NB4 (cell line): Measurements from ENCODE around the gene EPN2.

Experiments
- DNase-seq: peaks from one replicate; pipeline ENCODE4 v3.0.0; 2010; ENCODE audit warnings: low read depth
- H3K4me3 ChIP-seq: one replicate; pipeline ENCODE4 v1.5.1; 2011; ENCODE audit warnings: mild to moderate bottlenecking, low read depth, low read length, moderate library complexity
- MYC ChIP-seq: IDR thresholded peaks from 2 replicates; pipeline ENCODE4 v1.6.1; 2011; ENCODE audit warnings: low read depth, low read length
- POLR2A ChIP-seq: IDR thresholded peaks from 2 replicates; pipeline ENCODE4 v1.6.1; 2011; ENCODE audit warnings: mild to moderate bottlenecking; ENCODE audit not compliant: insufficient read length; ENCODE audit errors: extremely low read depth
- TF ChIP-seq, protein P1 (sequence below): IDR thresholded peaks from one replicate; pipeline ENCODE4 v1.5.1; 2012; ENCODE audit warnings: low read depth, low read length
- TF ChIP-seq, protein P2 (sequence below): IDR thresholded peaks from 2 replicates; pipeline ENCODE4 v1.6.1; 2011; ENCODE audit warnings: low read depth, low read length

Gene EPN2

DNA sequence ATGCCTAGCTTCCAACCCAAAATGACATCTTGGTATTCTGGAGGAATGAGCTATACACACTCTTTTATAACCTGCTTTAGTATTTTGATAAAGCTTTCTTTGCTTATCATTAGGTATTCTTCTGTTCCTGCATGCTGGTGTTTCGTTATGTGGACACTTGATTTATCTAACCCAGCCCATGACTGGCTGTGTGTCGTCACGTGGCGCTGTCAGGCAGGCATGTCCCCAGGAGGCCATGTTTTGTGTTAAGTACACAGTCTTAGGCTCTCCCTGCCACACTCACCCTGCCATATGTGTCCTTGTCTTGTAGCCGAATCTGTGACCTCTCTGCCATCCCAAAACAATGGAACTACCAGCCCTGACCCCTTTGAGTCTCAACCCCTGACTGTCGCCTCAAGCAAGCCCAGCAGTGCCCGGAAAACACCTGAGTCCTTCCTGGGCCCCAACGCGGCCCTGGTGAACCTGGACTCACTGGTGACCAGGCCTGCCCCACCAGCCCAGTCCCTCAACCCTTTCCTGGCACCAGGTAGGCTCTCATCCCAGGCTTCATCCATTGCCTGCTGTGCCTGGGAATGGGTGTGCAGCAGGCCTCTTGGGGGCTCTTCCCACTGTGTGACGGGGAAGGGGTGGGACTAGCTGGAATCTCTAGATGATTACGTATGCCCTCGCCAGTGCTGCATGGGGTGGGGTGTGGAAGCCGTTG is 94.5 kb downstream of the EPN2 start:
- H3K4me3 ChIP-seq: no peak overlapping the region
- no peak for DNase-seq
- TF ChIP-seq, protein P1, sequence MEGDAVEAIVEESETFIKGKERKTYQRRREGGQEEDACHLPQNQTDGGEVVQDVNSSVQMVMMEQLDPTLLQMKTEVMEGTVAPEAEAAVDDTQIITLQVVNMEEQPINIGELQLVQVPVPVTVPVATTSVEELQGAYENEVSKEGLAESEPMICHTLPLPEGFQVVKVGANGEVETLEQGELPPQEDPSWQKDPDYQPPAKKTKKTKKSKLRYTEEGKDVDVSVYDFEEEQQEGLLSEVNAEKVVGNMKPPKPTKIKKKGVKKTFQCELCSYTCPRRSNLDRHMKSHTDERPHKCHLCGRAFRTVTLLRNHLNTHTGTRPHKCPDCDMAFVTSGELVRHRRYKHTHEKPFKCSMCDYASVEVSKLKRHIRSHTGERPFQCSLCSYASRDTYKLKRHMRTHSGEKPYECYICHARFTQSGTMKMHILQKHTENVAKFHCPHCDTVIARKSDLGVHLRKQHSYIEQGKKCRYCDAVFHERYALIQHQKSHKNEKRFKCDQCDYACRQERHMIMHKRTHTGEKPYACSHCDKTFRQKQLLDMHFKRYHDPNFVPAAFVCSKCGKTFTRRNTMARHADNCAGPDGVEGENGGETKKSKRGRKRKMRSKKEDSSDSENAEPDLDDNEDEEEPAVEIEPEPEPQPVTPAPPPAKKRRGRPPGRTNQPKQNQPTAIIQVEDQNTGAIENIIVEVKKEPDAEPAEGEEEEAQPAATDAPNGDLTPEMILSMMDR: no peak
- TF ChIP-seq, protein P2, sequence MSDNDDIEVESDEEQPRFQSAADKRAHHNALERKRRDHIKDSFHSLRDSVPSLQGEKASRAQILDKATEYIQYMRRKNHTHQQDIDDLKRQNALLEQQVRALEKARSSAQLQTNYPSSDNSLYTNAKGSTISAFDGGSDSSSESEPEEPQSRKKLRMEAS: no peak
- TF ChIP-seq POLR2A: no peak
- TF ChIP-seq MYC: no peak

DNA sequence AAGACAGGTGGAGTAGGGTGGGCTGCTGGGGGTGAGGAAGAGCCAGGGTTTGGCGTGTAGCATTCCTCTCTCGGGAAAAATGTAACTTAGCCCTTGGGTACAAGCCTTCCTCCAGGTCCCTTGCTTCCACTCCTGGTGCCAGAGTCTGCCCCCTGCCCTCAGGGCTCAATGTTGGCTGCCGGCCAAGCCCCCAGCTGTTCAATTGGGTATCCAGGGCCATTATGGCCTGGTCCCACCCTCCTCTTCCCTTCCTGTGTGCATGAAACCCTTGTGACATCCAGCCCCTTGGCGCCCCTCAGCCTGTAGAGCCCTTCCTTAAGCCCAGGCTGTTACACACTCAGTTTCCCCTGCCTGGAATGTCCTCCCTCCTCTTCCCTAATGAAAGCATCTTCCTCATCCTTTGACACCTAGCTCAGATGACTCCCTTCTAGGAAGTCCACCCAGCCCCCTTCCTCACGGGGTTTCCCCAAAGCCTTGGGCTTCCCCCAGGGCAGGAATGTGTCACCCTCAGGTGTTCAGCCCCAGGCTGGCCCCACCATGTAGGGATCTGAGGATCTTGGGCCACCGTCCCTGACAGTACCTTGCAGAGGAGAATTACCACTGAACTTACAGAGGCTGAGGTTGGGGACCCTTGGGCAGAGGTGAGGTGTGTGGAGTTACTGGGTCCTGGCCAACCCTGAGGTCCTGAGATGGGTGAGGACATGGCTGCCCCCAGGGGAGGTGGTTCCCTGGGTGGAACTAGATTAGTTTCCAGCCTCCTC is 95.4 kb downstream of the EPN2 start:
- no peak for DNase-seq
- TF ChIP-seq, protein P2: no peak
- TF ChIP-seq POLR2A (no peak), MYC (no peak)
- TF ChIP-seq, protein P1: no peak
- H3K4me3 ChIP-seq: no peak overlapping the region

DNA sequence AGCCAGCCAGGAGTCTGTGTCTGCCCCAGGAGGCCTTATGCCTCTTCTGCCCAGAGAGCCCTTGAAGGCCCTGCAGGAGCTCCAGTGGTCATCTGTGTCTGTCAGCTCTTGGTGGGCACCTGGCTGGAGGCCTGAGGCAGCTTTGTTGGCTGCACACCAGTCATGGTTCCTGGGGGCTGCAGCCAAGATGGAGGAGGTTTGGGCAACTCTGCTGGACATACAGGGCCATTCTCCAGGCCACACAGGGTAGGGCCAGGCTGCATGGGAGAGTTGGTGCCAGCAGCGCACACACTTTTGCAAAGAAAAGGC is 95.9 kb downstream of the EPN2 start:
- DNase-seq: no peak
- no peak overlapping the region for H3K4me3 ChIP-seq
- no peak for TF ChIP-seq MYC
- TF ChIP-seq POLR2A: no peak
- TF ChIP-seq, protein P2: no peak
- TF ChIP-seq, protein P1: no peak

DNA sequence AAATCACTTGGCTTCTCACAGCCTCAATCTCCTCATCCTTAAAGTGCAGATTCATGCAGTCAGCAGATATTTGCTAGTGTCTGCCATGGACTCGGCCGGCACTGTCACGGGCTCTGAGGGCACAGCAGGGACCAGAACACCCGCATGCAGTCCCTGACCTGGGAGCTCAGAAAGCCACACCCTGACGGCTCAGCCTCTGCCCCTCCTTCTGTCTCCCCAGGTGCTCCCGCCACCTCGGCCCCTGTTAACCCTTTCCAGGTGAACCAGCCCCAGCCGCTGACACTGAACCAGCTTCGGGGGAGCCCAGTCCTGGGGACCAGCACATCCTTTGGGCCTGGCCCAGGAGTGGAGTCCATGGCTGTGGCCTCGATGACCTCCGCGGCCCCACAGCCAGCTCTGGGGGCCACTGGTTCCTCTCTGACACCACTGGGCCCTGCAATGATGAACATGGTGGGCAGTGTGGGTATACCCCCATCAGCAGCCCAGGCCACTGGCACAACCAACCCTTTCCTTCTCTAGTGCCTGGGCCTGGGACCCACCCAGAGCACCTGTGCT is 96.6 kb downstream of the EPN2 start:
- no peak for TF ChIP-seq MYC
- TF ChIP-seq, protein P2: no peak
- no peak for TF ChIP-seq POLR2A
- TF ChIP-seq, protein P1: no peak
- no peak for DNase-seq
- no peak overlapping the region for H3K4me3 ChIP-seq

DNA sequence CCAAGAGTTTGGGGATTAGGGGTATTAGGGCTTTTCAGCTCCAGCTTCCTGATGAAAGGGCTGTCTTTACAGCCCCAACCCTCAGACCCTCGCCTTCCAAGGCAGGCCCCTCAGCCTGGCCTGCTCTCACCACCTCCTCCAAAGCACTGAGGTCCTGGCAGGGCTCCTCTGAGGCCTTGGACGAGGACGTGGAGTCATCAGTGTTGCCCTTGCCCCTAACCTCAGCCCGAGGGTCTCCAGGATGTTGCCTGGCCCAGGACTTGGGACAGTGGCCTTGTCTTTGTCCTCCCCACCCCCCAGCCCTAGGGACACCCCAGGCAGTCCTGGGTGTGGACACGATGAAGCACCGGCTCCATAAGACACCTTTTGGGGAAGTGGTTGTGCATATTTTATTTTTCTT is 97.2 kb downstream of the EPN2 start:
- H3K4me3 ChIP-seq: no peak overlapping the region
- no peak for DNase-seq
- TF ChIP-seq POLR2A: no peak
- TF ChIP-seq MYC: no peak
- TF ChIP-seq, protein P2: no peak

DNA sequence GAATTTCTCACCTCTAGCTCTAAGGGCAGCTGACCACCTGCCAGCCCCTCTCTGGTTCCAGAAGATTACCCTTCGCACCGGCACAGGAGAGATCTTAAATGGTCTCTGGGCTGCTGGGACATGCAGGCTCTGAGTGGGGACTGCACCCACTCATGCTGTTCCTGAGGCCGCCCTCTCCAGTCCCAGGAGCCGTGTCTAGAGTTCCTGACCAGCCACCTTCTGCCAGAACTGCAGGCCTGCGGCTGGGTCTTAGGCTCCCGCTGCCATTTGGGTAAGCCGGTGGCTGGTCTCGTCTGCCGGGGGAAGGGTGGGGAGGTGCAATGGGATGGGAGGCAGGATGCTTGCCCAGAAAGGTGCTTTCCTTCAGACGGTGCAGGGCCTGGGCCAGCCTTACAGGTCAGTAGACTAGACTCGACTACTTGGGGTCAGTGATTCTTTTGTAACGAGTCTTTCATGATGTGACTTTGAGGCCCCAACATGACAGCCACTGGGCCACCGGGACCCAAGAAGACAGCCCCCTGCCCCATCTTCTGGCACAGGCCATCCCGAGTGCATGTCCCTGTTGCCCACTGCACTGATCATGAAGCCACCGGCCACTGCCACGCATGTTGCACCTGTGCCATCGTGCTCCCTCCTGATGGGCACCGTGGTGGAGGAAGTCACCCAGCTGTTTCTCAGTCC is 98.9 kb downstream of the EPN2 start:
- DNase-seq: no peak
- H3K4me3 ChIP-seq: no peak overlapping the region
- TF ChIP-seq, protein P1: no peak
